ENCODE data around the gene LEUTX.

LEUTX gene

DNA sequence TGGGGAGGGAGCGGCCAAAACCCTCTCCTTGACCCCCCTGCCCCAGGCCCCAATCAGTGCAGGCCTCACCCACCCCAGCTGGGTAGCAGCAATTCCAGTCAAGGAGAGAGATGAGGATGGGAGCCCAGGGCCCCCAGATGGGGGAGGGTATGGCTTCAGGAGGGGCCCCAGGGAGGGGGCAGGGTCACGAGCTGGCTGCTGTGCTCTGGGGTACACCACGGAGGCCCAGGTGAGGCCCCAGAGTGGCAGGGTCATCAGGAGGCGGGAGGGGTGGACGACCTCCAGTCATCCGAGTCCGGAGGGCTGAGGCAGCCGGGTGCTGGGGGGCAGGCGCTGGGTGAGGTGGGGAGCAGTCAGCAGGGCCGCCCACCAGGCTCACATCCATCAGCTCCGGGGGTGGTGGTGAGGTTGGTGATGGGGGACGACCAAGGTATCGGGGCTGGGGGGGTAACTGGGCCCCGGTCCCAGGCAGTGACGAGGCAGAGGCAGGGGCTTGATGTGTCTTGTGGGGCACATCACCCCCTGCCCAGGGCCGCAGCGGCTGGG, 47.0 kb downstream of the LEUTX start:
- H2AFZ ChIP-seq (ENCODE audit: low read depth): no peak overlapping the region
- TF ChIP-seq, protein P1, sequence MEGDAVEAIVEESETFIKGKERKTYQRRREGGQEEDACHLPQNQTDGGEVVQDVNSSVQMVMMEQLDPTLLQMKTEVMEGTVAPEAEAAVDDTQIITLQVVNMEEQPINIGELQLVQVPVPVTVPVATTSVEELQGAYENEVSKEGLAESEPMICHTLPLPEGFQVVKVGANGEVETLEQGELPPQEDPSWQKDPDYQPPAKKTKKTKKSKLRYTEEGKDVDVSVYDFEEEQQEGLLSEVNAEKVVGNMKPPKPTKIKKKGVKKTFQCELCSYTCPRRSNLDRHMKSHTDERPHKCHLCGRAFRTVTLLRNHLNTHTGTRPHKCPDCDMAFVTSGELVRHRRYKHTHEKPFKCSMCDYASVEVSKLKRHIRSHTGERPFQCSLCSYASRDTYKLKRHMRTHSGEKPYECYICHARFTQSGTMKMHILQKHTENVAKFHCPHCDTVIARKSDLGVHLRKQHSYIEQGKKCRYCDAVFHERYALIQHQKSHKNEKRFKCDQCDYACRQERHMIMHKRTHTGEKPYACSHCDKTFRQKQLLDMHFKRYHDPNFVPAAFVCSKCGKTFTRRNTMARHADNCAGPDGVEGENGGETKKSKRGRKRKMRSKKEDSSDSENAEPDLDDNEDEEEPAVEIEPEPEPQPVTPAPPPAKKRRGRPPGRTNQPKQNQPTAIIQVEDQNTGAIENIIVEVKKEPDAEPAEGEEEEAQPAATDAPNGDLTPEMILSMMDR (conservative IDR thresholded peaks at IDR 0.05; ENCODE audit: low read depth, low read length): no peak
- no peak overlapping the region for H3K4me3 ChIP-seq (IDR thresholded peaks at IDR 0.05; ENCODE audit: insufficient read depth, low read depth, low read length)
- H3K27ac ChIP-seq: no peak overlapping the region
- H4K20me1 ChIP-seq (ENCODE audit: insufficient read depth): no peaks in the 10 kb centered on the region
- no peaks in the 10 kb centered on the region for H3K79me2 ChIP-seq (ENCODE audit: insufficient read depth, low read depth)
- peaks cover 14% of the 10 kb centered on the region for H3K4me1 ChIP-seq (ENCODE audit: low read depth, poor library complexity, severe bottlenecking)
- no peaks in the 10 kb centered on the region for H3K27me3 ChIP-seq (ENCODE audit: insufficient read depth, low read depth)
- H3K36me3 ChIP-seq (ENCODE audit: insufficient read depth): no peaks in the 10 kb centered on the region
- no peak overlapping the region for H3K4me2 ChIP-seq
- no peak overlapping the region for H3K9ac ChIP-seq

DNA sequence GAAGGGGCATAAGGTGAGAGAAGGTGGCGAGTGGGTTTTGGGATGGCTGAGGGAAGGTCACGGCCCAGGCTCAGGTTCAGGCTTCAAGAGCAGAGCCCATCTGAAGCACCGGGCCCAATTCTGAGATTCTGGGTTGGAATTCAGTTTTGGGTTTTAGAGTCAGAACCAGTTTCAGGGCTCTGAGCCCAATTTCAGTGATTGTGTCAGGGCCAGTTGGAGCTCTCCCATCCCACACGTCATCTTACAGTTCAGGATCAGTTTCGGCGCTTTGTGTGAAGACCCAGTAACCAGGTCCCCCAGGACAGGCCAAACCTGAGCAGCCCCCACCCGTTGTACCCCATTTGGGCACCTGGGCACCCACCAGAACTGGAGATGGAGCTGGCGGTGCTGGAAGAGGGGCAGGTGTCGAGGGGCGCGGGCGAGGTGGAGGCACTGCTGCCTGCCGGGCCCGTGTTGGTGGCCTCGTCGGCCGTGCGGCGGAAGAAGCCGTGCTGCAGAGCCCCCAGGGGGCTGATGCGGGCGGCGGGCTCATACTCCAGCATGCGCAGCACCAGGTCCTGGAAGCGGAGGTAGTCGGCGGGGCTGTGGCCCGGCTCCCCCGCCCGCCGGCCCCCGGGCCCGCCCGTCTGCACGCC, 47.8 kb downstream of the LEUTX start:
- H3K4me1 ChIP-seq (ENCODE audit: low read depth, poor library complexity, severe bottlenecking): peaks cover 14% of the 10 kb centered on the region
- H3K27me3 ChIP-seq (ENCODE audit: insufficient read depth, low read depth): no peaks in the 10 kb centered on the region
- no peak overlapping the region for H3K4me3 ChIP-seq (IDR thresholded peaks at IDR 0.05; ENCODE audit: insufficient read depth, low read depth, low read length)
- H3K27ac ChIP-seq: no peak overlapping the region
- no peaks in the 10 kb centered on the region for H4K20me1 ChIP-seq (ENCODE audit: insufficient read depth)
- TF ChIP-seq, protein P1 (conservative IDR thresholded peaks at IDR 0.05; ENCODE audit: low read depth, low read length): no peak
- H2AFZ ChIP-seq (ENCODE audit: low read depth): no peak overlapping the region
- no peaks in the 10 kb centered on the region for H3K79me2 ChIP-seq (ENCODE audit: insufficient read depth, low read depth)
- H3K36me3 ChIP-seq (ENCODE audit: insufficient read depth): no peaks in the 10 kb centered on the region
- no peak overlapping the region for H3K9ac ChIP-seq
- H3K4me2 ChIP-seq: no peak overlapping the region

DNA sequence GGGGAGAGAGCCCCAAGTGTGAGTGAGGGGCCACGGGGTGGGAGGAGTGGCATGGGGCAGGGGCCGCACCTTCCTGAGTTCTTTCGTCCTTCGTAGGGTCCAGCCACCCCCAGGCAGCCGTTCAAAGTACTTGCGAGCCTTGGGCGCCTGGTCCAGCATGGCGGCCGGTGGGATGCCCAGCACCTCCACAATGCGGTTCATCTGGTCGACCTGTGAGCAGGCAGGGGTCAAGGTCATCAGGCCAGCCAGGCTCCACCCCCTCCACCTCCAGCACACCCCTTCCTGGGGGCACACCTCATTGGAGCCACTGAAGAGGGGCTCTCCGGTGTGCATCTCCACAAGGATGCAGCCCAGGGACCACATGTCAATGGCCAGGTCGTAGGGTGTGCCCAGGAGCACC, 48.6 kb downstream of the LEUTX start:
- H2AFZ ChIP-seq (ENCODE audit: low read depth): no peak overlapping the region
- no peaks in the 10 kb centered on the region for H3K79me2 ChIP-seq (ENCODE audit: insufficient read depth, low read depth)
- peak overlapping the region; percentile 62; the same call in 1 of the 2 replicates for H3K4me2 ChIP-seq
- no peak overlapping the region for H3K27ac ChIP-seq
- no peak overlapping the region for H3K9ac ChIP-seq
- no peak overlapping the region for H3K4me3 ChIP-seq (IDR thresholded peaks at IDR 0.05; ENCODE audit: insufficient read depth, low read depth, low read length)
- no peaks in the 10 kb centered on the region for H4K20me1 ChIP-seq (ENCODE audit: insufficient read depth)
- H3K36me3 ChIP-seq (ENCODE audit: insufficient read depth): no peaks in the 10 kb centered on the region
- no peaks in the 10 kb centered on the region for H3K27me3 ChIP-seq (ENCODE audit: insufficient read depth, low read depth)
- TF ChIP-seq, protein P1 (conservative IDR thresholded peaks at IDR 0.05; ENCODE audit: low read depth, low read length): no peak
- H3K4me1 ChIP-seq (ENCODE audit: low read depth, poor library complexity, severe bottlenecking): peaks cover 15% of the 10 kb centered on the region

DNA sequence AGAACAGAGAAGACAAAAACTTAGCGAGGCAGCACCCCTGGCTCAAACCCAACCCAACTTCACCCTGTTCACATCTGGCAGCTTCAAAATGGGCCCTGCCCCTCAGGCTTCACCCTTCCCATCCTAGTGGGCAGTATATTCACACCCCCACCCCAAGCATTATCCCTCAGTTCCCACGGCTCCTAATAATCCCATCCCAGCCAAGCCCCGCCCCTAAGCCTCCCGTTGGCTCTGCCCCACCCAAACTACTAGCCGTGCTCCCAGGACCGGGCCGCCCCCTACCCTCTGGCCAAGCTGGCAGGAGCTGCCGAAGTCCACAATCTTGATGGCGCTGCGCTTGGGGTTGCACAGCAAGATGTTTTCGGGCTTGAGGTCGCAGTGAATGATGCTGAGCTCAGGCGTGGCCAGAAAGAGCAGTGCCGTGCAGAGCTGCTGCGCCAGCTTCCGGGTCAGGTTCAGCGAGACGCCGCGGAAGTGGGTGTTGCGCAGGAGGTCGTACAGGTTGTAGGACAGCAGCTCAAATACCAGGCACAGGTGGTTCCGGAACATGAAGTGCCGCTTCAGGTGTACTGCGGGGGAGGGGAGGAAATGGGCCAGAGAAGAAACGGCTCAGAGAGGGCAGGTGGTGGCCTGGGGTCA, 49.5 kb downstream of the LEUTX start:
- Histone ChIP-seq H4K20me1 (ENCODE audit: insufficient read depth) (no peaks in the 10 kb centered on the region), H2AFZ (ENCODE audit: low read depth) (peak overlapping the region; percentile 28; the same call in 1 of the 2 replicates), H3K4me1 (ENCODE audit: low read depth, poor library complexity, severe bottlenecking) (peaks cover 23% of the 10 kb centered on the region), H3K4me3 (IDR thresholded peaks at IDR 0.05; ENCODE audit: insufficient read depth, low read depth, low read length) (no peak overlapping the region), H3K9ac (peak overlapping the region; percentile 14), H3K4me2 (peak overlapping the region; percentile 62), H3K79me2 (ENCODE audit: insufficient read depth, low read depth) (no peaks in the 10 kb centered on the region), H3K27ac (peak overlapping the region; percentile 26; the same call in 1 of the 2 replicates), H3K36me3 (ENCODE audit: insufficient read depth) (no peaks in the 10 kb centered on the region), H3K27me3 (ENCODE audit: insufficient read depth, low read depth) (no peaks in the 10 kb centered on the region)
- TF ChIP-seq, protein P1 (conservative IDR thresholded peaks at IDR 0.05; ENCODE audit: low read depth, low read length): no peak

Measured in KMS-11 (cell line).